GM12872 (cell line): ENCODE measurements around the gene EXOC2.
A peak's percentile ranks its signal among the peaks of the same experiment; 100 is the strongest.

Experiments used
- CTCF ChIP-seq: IDR thresholded peaks from 3 replicates; pipeline ENCODE4 v1.5.1; 2011; ENCODE audit warnings: low read depth, mild to moderate bottlenecking, low read length, moderate library complexity; ENCODE audit not compliant: insufficient read depth

The EXOC2 gene

GRCh38 chr6:706819-707381, 14.0 kb upstream of the EXOC2 start:
- TF ChIP-seq CTCF, result no peak

- no peak for TF ChIP-seq CTCF
Observed at GRCh38 chr6:706146-706545, 13.2 kb upstream of the EXOC2 start.

- no peak for TF ChIP-seq CTCF
Observed at GRCh38 chr6:705047-705446, 12.1 kb upstream of the EXOC2 start.

- TF ChIP-seq CTCF, result no peak
Observed at GRCh38 chr6:704046-704445, 11.1 kb upstream of the EXOC2 start.

- TF ChIP-seq CTCF, result no peak
Observed at GRCh38 chr6:703552-703951, 10.6 kb upstream of the EXOC2 start.

GRCh38 chr6:701700-702479, 9.0 kb upstream of the EXOC2 start:
- TF ChIP-seq CTCF, result peak; percentile 28; the same call in 1 of the 3 replicates

GRCh38 chr6:701215-701614, 8.3 kb upstream of the EXOC2 start:
- TF ChIP-seq CTCF, result no peak
